Trophoblast cell (in vitro differentiated cells and primary cell): Measurements from ENCODE around the gene GNG12.

Source experiments
- DNase-seq, 2 donors: peaks; one replicate each; pipeline ENCODE4 v3.0.0-alpha.2; 2016
- H2AFZ ChIP-seq: 2 replicates; pipeline ENCODE4 v1.6.1; 2013; ENCODE audit warnings: low read length, moderate library complexity, mild to moderate bottlenecking; ENCODE audit not compliant: insufficient read depth, poor library complexity
- H2AK5ac ChIP-seq: 2 replicates; pipeline ENCODE4 v1.6.1; 2013; ENCODE audit warnings: mild to moderate bottlenecking, low read length
- H2BK120ac ChIP-seq: 2 replicates; pipeline ENCODE4 v1.6.1; 2013; ENCODE audit warnings: low read length, mild to moderate bottlenecking, moderate library complexity; ENCODE audit not compliant: insufficient read depth, poor library complexity
- H2BK12ac ChIP-seq: 2 replicates; pipeline ENCODE4 v1.6.1; 2013; ENCODE audit warnings: mild to moderate bottlenecking, low read length, moderate library complexity
- H2BK5ac ChIP-seq: 2 replicates; pipeline ENCODE4 v1.6.1; 2013; ENCODE audit warnings: low read length, low read depth, moderate library complexity, mild to moderate bottlenecking; ENCODE audit not compliant: poor library complexity
- H3K14ac ChIP-seq: 2 replicates; pipeline ENCODE4 v1.6.1; 2013; ENCODE audit warnings: mild to moderate bottlenecking, low read length
- H3K18ac ChIP-seq: 2 replicates; pipeline ENCODE4 v1.6.1; 2013; ENCODE audit warnings: mild to moderate bottlenecking, low read length
- H3K23ac ChIP-seq: 2 replicates; pipeline ENCODE4 v1.6.1; 2013; ENCODE audit warnings: low read length
- H3K27ac ChIP-seq: 2 replicates; pipeline ENCODE4 v1.5.1; 2013; ENCODE audit warnings: low read depth, mild to moderate bottlenecking, inconsistent platforms, low read length, moderate library complexity
- H3K27me3 ChIP-seq: 2 replicates; pipeline ENCODE4 v1.6.1; 2013; ENCODE audit warnings: inconsistent platforms, mild to moderate bottlenecking, low read length, moderate library complexity; ENCODE audit not compliant: insufficient read depth
- H3K36me3 ChIP-seq, 2 experiments: 1 replicate in 1 of 2; 2 replicates in 1 of 2; pipeline ENCODE4 v1.6.1; 2013; ENCODE audit warnings: low read length in 2 of 2, mild to moderate bottlenecking in 2 of 2, moderate library complexity in 1 of 2; ENCODE audit not compliant: insufficient read depth in 2 of 2, control insufficient read depth in 1 of 2
- H3K4ac ChIP-seq: 2 replicates; pipeline ENCODE4 v1.6.1; 2013; ENCODE audit warnings: low read depth, mild to moderate bottlenecking, low read length, moderate library complexity
- H3K4me1 ChIP-seq, 2 experiments: 1 replicate in 1 of 2; 2 replicates in 1 of 2; pipeline ENCODE4 v1.6.1; 2013; ENCODE audit warnings: low read length in 2 of 2, mild to moderate bottlenecking in 2 of 2, moderate library complexity in 1 of 2; ENCODE audit not compliant: insufficient read depth in 2 of 2, control insufficient read depth in 1 of 2
- H3K4me2 ChIP-seq: 2 replicates; pipeline ENCODE4 v1.6.1; 2013; ENCODE audit warnings: inconsistent platforms, mild to moderate bottlenecking, low read length, moderate library complexity
- H3K4me3 ChIP-seq: 2 replicates; pipeline ENCODE4 v1.5.1; 2013; ENCODE audit warnings: mild to moderate bottlenecking, low read depth, low read length, inconsistent platforms
- H3K79me1 ChIP-seq: one replicate; pipeline ENCODE4 v1.6.1; 2013; ENCODE audit warnings: low read length
- H3K79me2 ChIP-seq: 2 replicates; pipeline ENCODE4 v1.6.1; 2013; ENCODE audit warnings: low read length, mild to moderate bottlenecking; ENCODE audit not compliant: control insufficient read depth, insufficient read depth, poor library complexity
- H3K9ac ChIP-seq: 2 replicates; pipeline ENCODE4 v1.6.1; 2013; ENCODE audit warnings: mild to moderate bottlenecking, low read length
- H3K9me3 ChIP-seq: 2 replicates; pipeline ENCODE4 v1.6.1; 2013; ENCODE audit warnings: low read depth, mild to moderate bottlenecking, control low read depth, inconsistent platforms, low read length; ENCODE audit not compliant: insufficient read depth
- H4K12ac ChIP-seq: 2 replicates; pipeline ENCODE4 v1.6.1; 2013; ENCODE audit warnings: low read depth, mild to moderate bottlenecking, low read length, moderate library complexity
- H4K8ac ChIP-seq: 2 replicates; pipeline ENCODE4 v1.6.1; 2013; ENCODE audit warnings: low read depth, mild to moderate bottlenecking, low read length, moderate library complexity
- H4K91ac ChIP-seq: one replicate; pipeline ENCODE4 v1.6.1; 2013; ENCODE audit warnings: low read depth, mild to moderate bottlenecking, low read length, moderate library complexity
- WGBS: extraction: QIAGEN DNeasy Blood & Tissue Kit; methylation state at CpG from one replicate; pipeline ENCODE4 v1.1.7; 2013; ENCODE audit warnings: missing lambda C conversion rate; ENCODE audit not compliant: insufficient read length, insufficient coverage; ENCODE audit errors: extremely low coverage; 5-methylcytosine and 5-hydroxymethylcytosine counted together

GNG12 gene

DNA sequence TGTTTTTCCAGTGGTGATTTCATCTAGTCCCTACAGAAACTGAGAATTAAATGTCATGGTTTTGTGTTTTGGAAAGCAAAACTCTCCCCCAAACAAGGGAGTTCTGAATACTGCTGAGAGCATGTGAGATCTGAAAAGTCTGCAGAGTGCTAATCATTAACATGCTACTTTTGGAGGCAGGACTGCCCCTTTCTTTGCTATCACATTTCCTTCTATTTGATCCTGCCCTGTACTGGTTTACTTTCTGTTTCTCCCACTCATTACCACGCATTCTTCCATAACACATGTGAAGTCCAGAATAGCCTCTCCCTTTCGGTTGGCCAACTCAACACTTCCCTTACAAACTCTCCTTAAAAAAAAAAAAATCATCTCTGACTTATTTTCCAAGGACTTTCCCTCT is 84.6 kb downstream of the GNG12 start:
- Histone ChIP-seq H3K4me2 (peak overlapping the region; percentile 24), H3K4me1 (peaks cover 14 to 39% of the 10 kb centered on the region in 2 experiments), H3K4ac (no peak overlapping the region), H2AK5ac (no peak overlapping the region), H2BK5ac (peak overlapping the region; percentile 74), H3K9me3 (no peaks in the 10 kb centered on the region), H4K91ac (peak overlapping the region; percentile 57), H2BK12ac (peak overlapping the region; percentile 34), H4K8ac (no peak overlapping the region), H3K27ac (peak overlapping the region; percentile 97), H3K79me1 (peaks cover 31% of the 10 kb centered on the region), H3K14ac (no peak overlapping the region), H4K12ac (no peak overlapping the region), H3K9ac (no peak overlapping the region), H3K36me3 (no peaks in the 10 kb centered on the region), H3K79me2 (peaks cover 4% of the 10 kb centered on the region), H3K27me3 (no peaks in the 10 kb centered on the region), H2AFZ (no peak overlapping the region), H3K23ac (no peak overlapping the region), H3K4me3 (no peak overlapping the region), H3K18ac (no peak overlapping the region), H2BK120ac (peak overlapping the region; percentile 49)
- DNase-seq, result no peak
- no CpG with 5 or more reads among the region's 2 CpGs for WGBS

DNA sequence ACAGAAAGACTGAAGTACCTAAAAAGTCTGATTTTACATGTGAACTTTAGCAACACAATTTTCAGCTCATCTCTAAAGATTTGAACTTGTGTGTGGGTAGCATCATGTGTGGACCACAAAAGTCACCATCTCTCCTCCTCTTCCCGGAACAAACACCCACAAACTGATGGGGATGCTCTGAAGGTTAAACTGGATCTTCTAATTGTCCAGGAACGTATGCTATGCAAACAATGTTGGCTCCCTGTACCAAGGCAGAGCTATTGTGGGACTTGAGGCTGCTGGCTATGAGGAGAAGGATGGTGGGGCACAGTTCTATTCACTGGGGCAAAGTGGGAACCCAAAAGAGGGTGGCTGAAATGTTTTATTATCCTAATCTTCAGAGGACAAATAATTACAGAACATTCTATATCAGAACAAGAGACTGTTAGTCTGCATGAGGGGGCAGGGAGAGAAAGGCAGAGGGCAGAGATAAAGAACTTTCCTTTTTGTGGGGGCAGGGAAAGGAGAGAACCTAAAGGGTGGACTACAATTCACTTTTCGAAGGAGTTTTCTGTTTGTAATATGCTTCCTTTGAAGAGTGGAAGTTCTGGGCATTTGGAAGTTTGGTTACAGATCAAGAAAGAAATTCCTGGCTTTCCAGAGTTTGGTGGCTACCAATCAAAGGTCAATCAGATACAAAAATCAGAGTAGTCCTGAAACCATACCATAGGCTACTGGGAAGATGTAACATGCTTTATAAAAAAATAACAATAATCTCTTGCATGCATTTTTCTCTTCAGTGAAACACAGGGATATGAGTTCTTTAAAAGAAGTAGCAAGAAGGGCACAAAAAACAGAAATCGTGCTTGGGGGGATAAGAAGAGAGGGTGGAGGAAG is 85.4 kb downstream of the GNG12 start:
- peaks cover 4% of the 10 kb centered on the region for H3K79me2 ChIP-seq
- H2BK5ac ChIP-seq, result no peak overlapping the region
- no peak overlapping the region for H4K91ac ChIP-seq
- no peaks in the 10 kb centered on the region for H3K27me3 ChIP-seq
- no CpG with 5 or more reads among the region's 4 CpGs for WGBS
- peaks cover 10 to 34% of the 10 kb centered on the region in 2 experiments for H3K4me1 ChIP-seq
- H2AK5ac ChIP-seq, result no peak overlapping the region
- H3K4me3 ChIP-seq, result no peak overlapping the region
- H2BK120ac ChIP-seq, result no peak overlapping the region
- H3K18ac ChIP-seq, result peak overlapping the region; percentile 14
- H2BK12ac ChIP-seq, result peak overlapping the region; percentile 11
- DNase-seq, result peak in 1 of 2 donors; percentile 39
- H3K79me1 ChIP-seq, result peaks cover 28% of the 10 kb centered on the region
- no peaks in the 10 kb centered on the region for H3K9me3 ChIP-seq
- no peak overlapping the region for H3K4ac ChIP-seq
- no peak overlapping the region for H2AFZ ChIP-seq
- peak overlapping the region; percentile 97 for H3K27ac ChIP-seq
- H3K4me2 ChIP-seq, result no peak overlapping the region
- no peak overlapping the region for H3K14ac ChIP-seq
- H4K12ac ChIP-seq, result no peak overlapping the region
- H4K8ac ChIP-seq, result no peak overlapping the region
- no peak overlapping the region for H3K9ac ChIP-seq
- no peaks in the 10 kb centered on the region for H3K36me3 ChIP-seq
- no peak overlapping the region for H3K23ac ChIP-seq

DNA sequence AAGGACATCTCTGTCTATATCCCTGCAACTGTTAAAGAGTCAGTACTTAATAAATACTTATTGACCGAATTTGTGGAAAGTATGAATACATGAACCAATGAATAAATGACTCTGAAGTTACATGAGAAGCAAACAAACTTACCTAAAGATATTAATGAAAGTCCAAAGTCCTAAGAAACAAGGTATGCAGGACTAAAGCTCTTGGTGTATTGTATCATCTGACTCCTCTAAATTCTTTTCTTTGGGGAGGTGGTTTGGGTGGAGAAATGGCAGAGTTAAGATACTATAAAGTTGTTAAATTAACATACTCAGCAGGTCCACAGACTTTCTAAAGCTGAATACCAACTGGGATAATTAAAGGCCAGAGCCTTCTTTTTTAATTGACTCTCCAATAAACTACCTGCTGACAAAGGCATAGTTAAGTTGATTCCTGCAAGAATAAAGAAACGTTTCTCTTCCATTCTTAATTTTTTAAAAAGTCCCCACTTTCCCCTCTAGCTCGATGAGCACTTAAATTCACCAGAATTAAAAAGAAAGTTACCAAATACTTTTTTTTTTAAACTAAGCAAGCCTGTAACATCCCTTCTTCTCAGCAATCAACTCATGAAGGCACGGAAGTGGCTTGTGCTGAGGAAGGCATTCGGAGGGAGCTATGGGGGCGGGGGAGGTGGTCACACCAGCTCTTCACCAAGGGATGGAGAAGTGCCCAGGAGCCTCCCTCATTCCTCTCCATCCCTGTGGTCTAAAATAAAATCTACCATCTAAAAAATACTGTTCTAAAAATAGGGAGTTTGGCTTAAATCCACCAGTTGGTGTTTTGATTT is 87.2 kb downstream of the GNG12 start:
- H3K27me3 ChIP-seq, result no peaks in the 10 kb centered on the region
- H3K36me3 ChIP-seq, result no peaks in the 10 kb centered on the region
- no peak overlapping the region for H4K8ac ChIP-seq
- no peak overlapping the region for H3K4me2 ChIP-seq
- no peak overlapping the region for H3K9ac ChIP-seq
- no peak overlapping the region for H3K4me3 ChIP-seq
- WGBS, result no CpG with 5 or more reads among the region's 6 CpGs
- no peak overlapping the region for H2AK5ac ChIP-seq
- no peak overlapping the region for H3K18ac ChIP-seq
- no peak overlapping the region for H2AFZ ChIP-seq
- H3K14ac ChIP-seq, result no peak overlapping the region
- no peak overlapping the region for H2BK120ac ChIP-seq
- no peak overlapping the region for H2BK5ac ChIP-seq
- H3K79me1 ChIP-seq, result peaks cover 16% of the 10 kb centered on the region
- no peak overlapping the region for H3K27ac ChIP-seq
- peaks cover 0 to 20% of the 10 kb centered on the region in 2 experiments for H3K4me1 ChIP-seq
- H4K12ac ChIP-seq, result no peak overlapping the region
- H3K9me3 ChIP-seq, result no peaks in the 10 kb centered on the region
- DNase-seq, result no peak
- H3K79me2 ChIP-seq, result peaks cover 4% of the 10 kb centered on the region
- no peak overlapping the region for H3K4ac ChIP-seq
- H4K91ac ChIP-seq, result no peak overlapping the region
- no peak overlapping the region for H2BK12ac ChIP-seq
- no peak overlapping the region for H3K23ac ChIP-seq

DNA sequence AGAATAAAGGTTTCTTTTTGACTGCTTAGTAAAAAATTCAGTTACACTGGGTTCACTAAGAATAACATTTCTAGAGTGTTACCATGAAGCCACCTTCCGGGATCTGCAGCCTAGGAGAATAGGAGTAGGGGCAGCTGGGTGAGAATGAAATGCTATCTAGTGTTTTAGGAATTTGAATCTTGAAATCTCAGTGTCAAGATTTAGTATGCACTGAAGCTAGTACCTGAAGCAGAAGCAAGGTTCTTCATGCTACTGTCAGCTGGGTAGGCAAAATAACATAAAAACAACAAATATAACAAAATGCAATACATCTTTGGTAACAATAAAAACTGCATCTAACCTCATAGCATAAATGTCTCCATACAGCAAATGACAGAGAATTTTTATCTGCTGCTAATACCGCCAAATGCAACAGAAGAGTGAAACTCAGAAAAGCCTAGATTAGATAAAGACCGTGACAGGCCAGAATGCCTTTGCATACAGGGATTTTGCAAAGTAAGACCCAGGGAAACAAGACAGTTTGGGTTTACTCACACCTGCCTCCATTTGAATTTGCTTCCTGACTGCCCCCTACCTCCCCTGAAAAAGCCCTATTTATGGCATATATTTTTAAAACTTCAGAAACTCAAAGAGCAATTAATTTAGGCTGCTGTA is 90.1 kb downstream of the GNG12 start:
- Histone ChIP-seq H2BK120ac (no peak overlapping the region), H4K91ac (no peak overlapping the region), H3K14ac (no peak overlapping the region), H3K79me1 (peaks cover 7% of the 10 kb centered on the region), H3K4me3 (no peak overlapping the region), H3K4me2 (no peak overlapping the region), H2AK5ac (no peak overlapping the region), H2BK5ac (no peak overlapping the region), H3K9ac (no peak overlapping the region), H2BK12ac (no peak overlapping the region), H3K79me2 (no peaks in the 10 kb centered on the region), H3K27me3 (no peaks in the 10 kb centered on the region), H3K23ac (no peak overlapping the region), H3K18ac (no peak overlapping the region), H4K8ac (no peak overlapping the region), H3K4ac (no peak overlapping the region), H4K12ac (no peak overlapping the region), H3K36me3 (no peaks in the 10 kb centered on the region), H3K9me3 (no peaks in the 10 kb centered on the region), H2AFZ (no peak overlapping the region), H3K4me1 (peaks cover 4 to 8% of the 10 kb centered on the region in 2 experiments), H3K27ac (no peak overlapping the region)
- WGBS, result no CpG with 5 or more reads among the region's 3 CpGs
- peak in 1 of 2 donors; percentile 55 for DNase-seq
